Germinal center (tissue), 1 donor: ENCODE measurements around the gene CHID1.

Experiments used
- DNase-seq: peaks from one replicate; pipeline ENCODE4 v3.0.0; 2012; ENCODE audit warnings: mixed read lengths, low spot score

The CHID1 gene

DNA sequence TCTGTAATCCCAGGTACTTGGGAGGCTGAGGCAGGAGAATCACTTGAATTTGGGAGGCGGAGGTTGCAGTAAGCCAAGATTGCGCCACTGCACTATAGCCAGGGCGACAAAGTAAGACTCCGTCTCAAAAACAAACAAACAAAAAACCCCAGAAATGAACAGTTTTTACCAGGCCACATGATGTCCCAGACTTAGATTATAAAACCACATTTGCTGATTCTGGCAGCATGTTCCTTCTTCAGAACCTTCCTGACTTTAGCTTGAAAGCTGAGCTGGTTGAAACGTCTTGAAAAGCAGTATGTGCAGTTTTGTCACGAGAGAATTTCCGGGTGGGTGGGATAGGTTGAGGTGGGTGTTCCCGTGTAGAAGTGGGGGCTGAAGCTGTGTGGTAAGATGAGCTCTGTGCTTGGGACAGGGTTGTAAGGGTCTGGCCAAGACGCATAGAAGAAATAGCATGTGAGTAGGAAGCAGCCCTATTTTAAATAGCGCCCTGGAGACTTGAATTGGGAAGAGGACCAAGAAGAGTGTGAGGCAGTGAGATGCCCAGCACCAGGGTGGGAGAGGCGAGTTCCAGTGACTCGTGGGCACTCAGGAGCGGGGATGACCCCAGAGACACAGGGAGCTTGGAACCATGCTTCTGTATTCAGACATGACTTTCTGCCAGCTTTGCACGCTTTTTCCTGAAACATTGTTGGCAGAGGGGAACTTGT is 22.7 kb upstream of the CHID1 start:
- no peak for DNase-seq

DNA sequence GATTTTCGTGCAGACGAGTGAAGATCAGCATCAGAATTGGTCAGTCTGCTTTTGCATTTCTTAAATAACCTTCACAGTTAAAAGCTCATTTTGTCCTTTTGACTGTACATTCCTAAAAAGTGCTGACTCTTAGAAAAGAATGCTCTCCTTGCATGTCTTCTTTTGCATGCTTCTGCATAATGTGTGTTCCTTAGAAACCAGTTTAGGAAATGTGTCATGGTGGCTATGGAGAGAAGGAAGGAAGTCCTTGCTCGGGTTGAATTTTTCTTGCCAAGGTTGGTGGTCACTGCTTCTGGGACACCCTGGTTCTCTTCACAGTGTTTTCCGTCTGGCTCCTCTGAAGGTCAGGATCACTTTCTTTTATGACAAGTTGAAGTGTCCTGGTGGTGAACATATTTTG is 21.8 kb upstream of the CHID1 start:
- no peak for DNase-seq

DNA sequence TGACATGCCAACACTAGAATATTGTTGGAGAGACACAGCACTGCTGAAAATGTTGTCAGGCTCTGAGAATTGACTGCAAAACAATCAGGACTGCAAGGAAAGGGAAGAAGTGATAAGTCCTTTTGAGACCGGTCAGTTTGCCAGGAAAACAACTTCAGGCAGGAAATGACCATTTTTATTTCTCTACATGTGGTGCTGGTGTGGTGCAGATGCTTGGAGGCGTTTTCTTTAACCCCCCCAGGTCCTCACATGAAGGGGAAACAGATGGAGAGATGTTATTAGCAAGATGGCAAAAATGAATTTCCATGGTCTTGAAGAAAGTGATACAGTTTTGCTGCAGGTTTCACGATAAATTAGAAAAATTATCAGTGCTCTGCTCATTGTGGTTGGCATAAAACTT is 20.8 kb upstream of the CHID1 start:
- DNase-seq = no peak

DNA sequence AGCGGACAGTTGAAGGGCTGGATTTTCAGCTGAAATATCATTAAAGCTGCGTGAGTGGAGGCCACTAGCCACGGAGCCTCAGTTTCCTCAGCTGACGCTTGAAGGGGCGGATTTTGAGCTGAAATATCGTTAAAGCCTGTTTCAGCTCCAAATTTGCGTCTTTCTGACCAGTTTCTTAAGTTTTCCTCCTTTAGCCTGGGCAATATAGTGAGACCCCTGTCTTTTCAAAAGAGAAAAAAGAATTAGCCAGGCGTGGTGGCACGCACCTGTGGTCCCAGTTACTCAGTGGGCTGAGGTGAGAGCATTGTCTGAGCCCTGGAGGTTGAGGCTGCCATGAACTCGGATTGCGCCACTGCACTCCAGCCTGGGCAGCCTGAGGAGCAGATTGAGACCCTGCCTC is 18.8 kb upstream of the CHID1 start:
- DNase-seq = no peak

DNA sequence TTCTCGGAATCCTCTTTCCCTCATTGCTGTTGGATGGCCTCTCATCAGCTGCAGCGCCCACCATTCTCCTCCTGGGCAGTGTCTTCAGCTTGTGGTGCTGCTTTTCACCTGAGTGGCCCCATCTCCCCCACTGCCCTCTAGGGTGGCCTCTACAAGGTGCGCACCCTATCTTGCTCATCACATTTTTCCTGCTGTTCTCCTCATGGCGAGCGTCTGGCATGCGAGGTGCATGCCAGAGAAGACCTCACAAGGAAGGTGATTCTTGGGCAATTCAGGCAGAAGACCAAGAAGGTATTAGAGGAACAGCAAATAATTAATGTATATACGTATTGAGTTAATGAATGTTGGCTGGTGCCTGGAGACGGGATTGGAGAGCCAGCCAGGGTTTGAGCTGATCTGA is 18.2 kb upstream of the CHID1 start:
- no peak for DNase-seq

DNA sequence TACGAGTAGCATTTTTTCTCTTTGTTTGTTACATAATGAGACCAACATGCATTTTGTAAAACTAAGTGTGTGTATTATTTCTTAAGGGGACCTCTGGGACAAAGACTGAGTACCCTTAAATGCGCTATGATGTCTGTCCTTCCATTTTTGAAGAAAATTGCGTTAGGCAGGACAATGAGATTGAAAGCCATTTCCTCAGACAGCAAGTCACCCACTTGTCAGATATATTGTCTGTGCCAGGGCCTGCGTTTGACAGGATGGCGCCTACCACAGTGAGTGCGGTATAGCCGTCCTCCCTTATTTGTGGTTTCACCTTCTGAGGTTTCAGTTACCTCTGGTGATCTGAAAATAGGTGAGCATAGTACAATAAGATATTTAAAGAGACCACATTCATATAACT is 17.3 kb upstream of the CHID1 start:
- DNase-seq = no peak

DNA sequence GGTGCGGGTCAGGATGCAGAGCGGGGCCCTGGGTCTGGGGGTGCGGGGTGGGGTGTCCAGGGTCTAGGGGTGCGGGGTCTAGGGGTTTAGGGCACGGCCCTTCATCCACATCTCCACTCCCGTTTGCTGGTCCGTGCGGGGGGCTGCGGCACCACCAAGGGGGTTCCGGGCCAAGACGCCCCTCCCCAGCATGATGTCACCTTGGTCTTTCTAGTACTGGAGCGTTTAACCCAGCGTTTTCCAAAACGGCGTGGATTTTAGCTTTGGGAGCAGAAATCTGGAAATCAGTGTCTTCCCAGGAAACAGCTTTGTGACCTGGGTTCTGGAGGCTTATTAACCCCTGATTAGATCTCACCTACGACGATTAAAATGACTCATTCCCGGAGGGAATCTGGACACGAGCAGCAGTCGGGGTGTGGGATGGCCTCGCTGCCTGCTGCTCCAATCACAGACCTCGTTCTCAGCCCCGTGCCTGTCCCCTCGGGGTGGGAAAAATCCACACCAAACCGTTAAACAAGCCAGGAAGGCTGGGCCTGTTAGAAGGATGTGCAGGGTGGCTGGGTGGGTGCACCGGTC is 15.8 kb upstream of the CHID1 start:
- no peak for DNase-seq

DNA sequence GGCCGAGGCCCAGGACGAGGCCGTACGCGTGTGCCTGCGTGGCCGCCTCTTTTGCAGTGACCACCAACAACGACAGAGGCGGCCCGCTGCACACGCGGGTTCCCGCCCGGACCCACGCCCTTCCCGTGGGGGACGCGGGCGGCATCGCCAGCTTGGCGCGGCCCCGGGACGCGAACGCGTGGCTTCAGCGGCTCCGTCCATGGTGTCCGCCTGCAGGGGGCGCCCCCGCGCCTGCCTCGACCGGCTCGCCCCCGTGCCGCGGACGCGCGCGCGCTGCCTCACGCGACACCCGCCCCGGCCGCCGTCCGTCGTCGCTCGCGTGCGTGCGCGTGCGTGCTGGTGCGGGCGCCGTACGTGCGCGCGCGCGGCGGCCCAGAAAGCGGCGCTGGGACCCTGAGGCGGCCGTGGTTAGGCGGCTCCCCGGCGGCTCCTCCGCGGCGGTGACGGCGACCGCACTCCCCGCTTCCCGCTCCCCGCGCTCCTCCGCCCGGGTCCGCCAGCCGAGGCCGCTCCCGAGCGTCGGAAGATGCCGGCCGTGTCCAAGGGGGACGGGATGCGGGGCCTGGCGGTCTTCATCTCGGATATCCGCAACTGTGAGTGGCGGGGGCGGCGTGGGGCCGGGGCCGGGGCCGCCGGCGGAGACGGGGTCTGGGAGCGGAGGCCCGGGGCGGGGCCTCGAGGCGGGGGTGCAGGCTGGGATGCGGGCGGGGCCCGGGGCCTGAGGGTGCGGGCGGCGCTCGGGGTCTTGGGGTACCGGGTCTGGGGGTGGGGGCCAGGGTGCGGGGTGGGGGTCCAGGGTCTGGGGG is 15.1 kb upstream of the CHID1 start, which contains the start of gene AP2A2:
AP2A2 (plus strand) TSS at position 375 of the 806 bp plus-strand sequence; CDS start at position 527, 152 bp downstream.
- peak; percentile 95 for DNase-seq

DNA sequence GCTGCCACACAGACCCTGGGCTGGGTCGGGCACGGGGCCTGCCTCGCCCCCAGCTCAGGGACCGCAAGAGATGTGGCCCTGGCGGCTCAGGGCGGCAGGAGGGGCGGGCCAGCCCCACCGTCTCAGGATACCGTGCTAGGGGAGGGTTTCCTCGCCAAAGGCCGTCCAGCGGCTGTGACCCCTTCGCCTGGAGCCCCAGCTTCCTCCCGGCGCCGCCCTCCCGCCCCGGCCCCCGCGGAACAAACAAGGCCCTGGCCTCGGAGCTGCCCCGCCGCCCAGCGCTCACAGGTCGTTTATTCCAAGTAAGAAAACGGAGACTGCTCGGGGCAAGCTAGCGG is 14.5 kb upstream of the CHID1 start:
- no peak for DNase-seq

DNA sequence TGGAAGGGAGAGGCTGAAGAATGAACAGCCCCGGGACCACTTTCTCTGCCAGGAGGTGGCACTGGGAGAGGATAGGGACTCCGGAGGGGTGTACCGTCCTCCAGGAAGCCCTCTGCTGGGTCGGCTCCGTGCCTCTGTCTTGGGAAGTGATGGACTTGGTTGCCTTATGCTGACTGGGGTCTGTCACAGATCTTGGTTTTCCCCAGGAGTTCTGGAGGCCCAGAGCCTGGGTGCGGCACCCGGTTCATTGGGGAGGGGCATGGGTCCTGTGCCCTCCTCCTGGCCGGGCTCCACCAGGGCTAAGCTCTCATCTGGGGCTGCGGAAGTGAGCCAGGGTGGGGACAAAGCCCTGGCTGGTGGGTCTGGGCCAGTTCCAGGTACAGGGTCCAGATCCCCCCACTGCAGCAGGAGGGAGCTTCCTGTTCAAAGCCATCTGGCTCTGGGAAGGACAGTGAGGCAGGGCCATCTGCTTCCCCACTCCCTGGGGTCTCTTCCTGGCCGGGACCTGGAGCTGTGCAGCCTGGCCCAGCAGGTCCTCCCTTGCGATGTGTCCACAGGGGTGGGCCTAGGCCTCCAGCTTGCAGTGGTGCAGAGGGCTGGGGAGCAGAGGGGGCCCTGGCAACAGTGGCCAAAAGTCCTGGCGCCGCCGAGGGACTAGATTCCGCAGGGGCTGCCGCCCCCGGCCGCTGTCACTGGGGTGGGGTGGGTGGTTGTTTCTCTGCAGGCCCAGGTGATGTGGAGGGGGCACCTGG is 14.0 kb upstream of the CHID1 start:
- DNase-seq = no peak

DNA sequence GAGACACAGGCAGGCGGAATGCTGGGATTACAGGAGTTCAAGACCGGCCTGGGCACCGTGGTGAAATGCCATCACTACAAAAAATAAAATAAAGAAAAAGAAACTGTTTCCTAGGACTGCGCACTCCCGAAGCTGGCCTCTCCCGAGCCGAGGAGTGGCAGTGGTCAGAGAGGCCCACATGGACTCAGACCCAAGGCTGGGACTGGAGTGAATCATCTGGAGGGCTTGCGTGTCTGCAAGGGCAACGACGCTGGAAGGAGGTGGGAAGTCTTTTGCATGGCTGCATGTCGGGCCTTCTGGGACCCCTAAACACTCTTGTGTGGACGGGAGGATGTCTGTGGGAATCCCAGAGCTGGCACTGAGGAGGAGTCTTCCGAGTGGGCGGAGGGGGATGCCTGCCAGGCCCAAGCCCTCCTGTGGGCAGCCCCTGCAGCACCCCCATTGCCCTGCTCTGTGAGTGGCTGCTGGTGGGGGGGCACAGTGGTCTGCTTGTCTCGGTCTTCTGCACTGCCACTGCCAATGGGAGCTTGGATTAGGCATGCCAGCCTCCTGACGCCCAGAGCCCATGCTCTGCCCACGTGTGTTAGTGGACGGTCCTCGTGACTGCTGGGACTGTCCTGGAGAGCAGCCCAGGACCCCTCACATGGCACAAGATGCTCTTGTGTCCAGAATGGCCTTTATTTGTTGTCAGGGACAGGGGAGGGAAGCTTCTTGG is 13.2 kb upstream of the CHID1 start:
- DNase-seq = no peak

DNA sequence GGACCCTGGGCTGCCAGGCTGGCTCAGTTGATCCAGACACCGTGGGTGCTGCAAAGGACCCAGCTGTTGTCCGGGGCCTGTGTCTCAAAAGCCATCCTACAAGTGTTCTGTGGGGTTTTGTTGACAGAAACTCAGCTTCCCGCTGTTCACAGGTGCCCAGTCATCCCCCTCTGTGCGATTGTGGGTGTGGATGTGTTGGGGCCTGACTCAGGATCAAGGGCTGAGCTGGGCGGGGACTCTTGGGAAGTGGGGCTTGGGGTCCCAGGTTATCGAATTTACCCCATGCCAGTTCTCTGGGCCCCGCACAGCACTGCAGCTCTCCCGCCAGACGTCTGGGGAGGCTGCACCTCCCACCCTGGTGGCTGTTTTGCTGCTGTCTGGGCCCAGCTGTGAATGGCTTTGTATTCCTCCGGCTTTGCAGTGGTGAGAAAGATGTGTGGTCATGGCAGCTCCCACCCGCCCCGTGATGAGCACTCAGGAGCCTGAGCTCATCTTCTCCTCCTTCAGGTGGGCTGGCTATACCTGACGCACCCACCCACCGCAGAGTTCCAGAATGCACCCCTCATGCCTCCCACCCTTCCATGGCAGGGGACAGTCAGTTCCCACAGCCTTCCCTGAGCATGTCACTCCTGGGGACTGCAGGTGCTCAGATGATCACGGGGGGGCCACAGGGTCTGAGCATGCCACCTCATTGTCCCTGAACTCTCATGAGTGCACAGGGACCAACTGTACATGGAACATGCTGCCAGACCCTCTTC is 11.5 kb upstream of the CHID1 start:
- DNase-seq = no peak

DNA sequence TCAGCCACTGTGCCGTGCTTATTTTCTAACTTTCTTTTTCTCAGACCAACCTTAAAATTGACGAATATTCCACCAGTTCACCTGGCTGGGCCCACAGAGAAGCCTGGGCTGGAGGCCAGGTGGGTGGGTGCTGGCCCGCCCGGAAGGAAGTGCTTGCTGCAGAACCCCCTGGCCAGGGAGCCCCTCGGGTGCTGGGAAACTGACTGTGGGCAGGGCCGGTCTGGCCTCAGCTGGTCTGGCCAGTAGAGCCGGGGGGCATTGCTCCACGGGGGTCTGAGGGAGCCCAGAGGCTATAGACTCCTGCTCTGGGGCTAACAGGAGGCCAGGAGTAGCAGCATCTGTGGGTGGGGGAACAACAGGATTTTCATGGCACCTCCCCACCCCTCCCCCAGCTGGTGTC is 6.8 kb upstream of the CHID1 start:
- DNase-seq = no peak

DNA sequence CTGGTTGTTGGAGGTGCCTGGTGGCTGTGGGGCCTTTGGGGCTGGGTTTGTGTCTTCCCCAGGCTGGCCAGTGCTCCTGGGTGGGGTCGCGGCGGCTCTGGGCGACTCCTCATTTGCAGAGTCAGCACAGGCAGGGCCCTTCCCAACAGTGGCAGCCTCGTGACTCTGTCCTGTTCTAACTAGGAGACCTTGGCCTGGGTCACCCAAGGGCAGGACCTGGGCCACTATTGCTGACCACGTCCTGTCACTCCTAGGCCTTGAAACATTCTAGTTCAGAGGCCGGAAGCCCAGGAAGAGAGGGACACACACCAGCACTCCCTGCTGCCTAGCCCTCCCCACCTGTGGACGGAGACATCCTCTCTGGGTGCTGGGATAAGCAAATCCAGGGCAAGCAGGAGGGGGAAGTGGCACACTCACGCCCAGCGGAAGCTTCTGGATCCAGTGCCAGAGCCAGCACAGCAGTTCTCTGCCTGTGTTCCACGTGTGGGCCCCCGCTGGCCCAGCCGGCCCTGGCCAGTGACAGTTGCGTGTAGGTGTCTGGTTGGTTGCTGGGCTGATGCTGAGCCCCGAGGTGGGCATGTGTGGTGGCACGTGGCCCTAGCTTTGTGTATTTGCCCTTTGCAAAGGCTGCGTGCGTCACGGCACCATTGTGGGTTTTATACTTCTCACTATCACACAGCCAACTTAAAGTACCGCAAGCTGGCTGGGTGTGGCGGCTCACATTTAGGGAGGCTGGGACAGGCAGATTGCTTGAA is 4.3 kb upstream of the CHID1 start:
- no peak for DNase-seq

DNA sequence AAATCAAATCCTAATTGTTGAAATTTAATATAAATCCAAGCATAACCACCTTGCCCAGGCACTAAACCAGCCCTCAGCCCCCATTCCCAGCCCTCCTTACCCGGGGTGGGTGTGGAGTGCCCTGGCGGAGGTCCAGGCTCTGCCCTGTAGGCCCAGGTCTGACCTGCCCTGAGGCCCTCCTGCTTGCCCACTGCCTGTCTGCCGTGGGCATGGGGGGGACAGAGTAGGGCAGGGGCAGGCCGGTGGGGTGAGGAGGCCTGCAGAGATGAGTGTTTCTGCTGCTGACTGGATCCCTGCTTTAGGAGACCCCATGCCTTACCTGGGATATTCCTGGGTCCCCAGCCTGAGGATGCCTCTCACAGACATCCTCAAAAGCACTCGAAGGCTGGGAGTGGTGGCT is 3.6 kb upstream of the CHID1 start:
- DNase-seq = no peak

DNA sequence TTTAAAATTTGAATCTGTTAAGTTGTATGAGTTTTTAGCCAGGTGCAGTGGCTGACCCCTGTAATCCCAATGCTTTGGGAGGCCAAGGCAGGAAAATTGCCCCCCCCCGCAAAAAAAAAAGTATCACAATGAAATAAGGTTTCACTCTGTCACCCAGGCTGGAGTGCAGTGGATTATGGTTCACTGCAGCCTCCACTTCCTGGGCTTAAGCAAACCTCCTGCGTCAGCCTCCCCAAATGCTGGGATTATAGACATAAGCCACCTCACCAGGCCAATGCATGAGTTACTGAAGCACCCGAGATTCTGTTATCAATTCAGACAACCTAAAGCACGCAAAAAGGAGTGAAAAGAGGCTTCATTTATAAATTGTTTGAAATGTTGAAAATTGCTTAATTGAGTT is 2.4 kb upstream of the CHID1 start:
- DNase-seq = no peak

DNA sequence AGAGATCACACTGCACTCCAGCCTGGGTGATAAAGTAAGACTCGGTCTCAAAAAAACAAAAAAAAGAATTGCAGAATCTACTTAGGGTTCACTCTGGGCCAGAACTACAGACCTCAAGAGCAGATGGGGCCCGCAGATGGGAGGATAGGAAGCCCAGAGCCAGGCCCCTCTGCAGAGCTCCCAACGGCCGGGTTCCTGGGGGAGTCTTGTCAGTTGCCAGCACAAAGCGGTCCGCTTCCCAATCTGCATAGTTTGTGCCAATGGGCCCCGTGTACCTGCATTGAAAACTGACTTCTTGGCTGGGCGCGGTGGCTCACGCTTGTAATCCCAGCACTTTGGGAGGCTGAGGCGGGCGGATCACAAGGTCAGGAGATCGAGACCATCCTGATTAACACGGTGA is 1.7 kb upstream of the CHID1 start:
- no peak for DNase-seq

DNA sequence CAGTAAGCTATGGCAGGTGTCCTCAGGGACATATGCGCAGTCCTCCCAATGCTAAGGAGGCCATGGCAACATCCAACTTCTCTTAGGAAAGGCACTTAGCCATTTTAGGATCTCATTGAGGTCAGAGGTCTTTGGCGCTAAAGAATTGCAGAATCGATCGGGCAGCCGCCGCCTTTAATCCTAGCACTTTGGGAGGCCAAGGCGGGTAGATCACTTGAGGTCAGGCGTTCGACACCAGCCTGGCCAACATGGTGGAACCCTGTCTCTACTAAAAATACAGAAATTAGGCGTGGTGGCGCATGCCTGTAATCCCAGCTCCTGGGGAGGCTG is 1.2 kb upstream of the CHID1 start:
- DNase-seq = no peak

DNA sequence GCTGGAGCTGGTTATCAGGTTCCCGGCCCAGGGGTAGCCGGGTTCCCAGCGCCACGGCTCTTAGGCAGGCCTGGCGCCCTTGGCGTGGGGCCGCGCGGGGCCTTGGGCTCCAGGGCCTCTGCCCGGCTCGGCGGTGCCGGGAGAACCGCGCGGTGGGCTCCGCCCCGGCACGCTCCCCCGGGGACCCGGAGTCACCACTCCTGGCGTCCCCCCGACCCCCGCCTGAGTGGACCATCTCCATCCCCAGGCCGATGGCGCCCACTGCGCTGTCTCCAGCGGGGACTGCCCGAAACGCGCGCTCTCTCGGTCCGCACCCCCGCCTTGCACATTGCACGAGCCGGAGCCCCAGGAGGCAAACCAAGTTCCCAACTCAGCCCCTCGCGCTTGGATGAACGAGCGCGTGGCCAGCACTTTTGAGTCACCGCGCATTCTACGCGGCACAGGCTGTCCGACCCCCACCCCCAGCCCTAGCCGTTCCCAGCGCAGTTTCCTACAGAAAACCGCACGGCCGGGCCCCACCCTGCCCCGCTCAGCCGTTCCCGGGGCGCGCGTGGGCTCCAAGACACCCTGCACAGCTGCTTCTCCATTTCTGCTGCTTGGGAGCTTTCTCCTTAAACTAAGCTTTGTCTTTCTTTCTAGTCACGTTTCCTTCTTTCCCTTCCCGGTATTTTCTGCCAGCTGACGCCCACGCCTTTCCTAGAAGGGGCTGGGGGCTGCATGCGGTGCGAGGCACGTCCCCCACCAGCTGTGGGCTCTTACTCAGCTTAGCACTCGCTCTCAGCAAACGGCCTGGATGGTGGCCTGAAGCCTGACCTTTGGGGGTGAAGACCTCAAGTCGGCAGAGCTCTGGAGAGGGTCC is 650 bp upstream of the CHID1 start:
- DNase-seq = no peak
